Fibroblast of skin of right quadriceps (primary cell): ENCODE measurements around the gene LKAAEAR1.
"Not testable (repeated sequence)": the region's sequence is repeated elsewhere in the genome, so short reads cannot be mapped to it uniquely, and the experiment has no call there.

Experiments
- DNase-seq: peaks from one replicate; pipeline ENCODE4 v3.0.0-alpha.2; 2013

LKAAEAR1 gene, protein sequence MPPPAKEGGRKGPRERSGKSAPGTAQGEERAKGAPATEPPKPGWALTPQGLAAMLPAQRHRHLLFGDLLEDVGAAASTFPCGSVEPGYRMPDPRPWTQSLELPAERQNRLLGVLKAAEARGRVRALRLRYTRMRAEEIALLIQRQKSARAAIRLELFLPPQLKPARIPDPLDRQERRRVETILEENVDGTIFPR

DNA sequence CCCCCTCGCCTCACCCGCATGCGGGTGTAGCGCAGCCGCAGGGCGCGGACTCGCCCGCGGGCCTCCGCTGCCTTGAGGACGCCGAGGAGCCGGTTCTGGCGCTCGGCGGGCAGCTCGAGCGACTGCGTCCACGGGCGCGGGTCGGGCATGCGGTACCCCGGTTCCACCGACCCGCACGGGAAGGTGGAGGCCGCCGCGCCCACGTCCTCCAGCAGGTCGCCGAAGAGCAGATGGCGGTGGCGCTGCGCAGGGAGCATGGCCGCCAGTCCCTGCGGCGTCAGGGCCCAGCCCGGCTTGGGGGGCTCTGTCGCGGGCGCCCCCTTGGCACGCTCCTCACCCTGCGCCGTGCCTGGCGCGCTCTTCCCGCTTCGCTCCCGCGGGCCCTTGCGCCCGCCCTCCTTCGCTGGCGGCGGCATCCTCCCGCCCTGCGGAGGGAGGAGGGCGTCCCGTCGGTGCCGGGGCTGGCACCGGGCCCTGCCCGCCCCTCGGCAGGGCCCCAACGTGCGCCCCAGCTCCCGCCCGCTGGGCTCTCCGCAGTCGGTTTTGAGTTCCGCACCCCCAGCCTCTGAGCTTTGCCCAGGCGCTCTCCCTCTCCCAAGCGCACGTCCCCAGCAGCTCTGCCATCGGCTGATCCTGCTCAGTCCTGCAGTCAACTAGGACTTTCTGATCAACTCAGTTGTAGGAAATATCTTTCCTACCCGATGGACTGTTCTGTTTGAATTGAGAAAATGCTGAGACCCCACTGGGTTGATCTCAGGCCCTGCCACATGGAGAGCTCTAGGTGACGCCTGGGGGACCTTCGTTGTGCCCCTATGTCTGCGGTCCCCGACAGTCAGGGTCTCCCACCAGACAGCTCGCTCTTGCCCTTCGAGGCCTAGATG lies at the start of gene LKAAEAR1:
LKAAEAR1 (minus strand) TSS at position 595 of the 881 bp plus-strand sequence; CDS start at position 416, 179 bp downstream.
- no peak for DNase-seq

- no peak for DNase-seq
These were observed 47.2 kb upstream of the LKAAEAR1 start for GRCh38 chr20:64131406-64131805.

DNA sequence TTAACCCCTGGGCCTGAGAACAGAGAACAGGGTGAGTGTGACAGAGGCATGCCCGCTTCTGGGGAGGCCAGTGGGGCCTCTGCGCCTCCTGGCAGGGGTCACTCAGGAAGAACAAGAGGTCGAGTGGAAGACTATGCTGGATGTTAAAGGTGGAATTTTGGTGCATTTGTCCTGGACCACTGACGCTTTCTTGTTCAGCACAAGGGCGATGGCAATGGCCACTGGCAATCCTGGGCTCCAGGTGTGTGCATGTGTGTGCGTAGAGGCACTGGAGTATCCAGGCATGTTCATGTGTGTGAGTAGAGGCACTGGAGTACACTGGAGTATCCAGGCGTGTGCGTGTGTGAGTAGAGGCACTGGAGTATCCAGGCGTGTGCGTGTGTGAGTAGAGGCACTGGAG lies 46.7 kb upstream of the LKAAEAR1 start:
- DNase-seq: no peak

- no peak for DNase-seq
These were observed 46.1 kb upstream of the LKAAEAR1 start for GRCh38 chr20:64130271-64130670.

DNA sequence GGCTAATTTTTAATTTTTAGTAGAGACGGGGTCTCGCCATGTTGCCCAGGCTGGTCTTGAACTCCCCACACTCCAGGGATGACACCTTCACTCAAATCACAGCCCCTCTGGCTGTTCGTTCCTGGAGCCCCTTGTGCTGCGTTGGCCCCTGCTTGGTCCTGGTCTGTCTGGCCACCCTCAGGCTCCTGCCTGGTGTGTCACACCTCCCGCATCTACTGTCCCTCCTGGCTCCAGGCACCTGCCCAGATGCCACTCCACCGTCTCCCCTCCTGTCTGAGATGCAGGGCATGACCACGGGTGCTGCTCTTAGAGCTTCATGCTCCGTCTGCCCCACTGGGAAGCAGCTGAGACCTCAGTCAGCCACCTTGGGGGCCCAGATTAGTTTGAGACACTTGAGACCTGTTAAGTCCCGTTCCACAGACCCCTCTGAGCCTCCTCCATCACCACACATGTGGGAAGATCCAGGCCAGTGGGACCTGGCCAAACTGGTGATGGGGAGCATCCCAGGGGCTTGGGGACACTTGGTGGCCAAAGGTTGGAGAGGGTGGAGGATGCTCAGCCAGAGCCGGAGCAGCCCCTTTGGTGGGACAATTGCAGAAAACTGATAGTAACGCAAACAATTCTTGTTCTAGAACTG lies 45.1 kb upstream of the LKAAEAR1 start:
- DNase-seq: no peak

DNA sequence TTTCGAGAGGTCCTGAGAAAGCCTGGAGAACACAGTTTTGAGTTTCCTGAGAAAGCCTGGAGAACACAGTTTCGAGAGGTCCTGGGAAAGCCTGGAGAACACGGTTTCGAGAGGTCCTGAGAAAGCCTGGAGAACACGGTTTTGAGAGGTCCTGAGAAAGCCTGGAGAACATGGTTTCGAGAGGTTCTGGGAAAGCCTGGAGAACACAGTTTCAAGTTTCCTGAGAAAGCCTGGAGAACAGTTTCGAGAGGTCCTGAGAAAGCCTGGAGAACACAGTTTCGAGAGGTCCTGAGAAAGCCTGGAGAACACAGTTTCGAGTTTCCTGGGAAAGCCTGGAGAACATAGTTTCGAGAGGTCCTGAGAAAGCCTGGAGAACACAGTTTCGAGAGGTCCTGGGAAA lies 39.3 kb upstream of the LKAAEAR1 start:
- DNase-seq: not testable (repeated sequence)

DNA sequence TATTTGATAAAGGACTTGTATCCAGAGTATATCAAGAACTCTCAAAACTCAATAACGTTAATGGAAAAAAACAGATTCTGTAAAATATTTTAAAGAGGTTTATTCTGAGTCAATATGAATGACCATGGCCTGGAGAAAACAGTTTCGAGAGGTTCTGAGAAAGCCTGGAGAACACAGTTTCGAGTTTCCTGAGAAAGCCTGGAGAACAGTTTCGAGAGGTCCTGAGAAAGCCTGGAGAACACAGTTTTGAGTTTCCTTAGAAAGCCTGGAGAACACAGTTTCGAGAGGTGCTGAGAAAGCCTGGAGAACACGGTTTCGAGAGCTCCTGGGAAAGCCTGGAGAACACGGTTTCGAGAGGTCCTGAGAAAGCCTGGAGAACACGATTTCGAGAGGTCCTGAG lies 38.7 kb upstream of the LKAAEAR1 start:
- DNase-seq: not testable (repeated sequence)

- DNase-seq: no peak
These were observed 37.4 kb upstream of the LKAAEAR1 start for GRCh38 chr20:64121586-64121985.

DNA sequence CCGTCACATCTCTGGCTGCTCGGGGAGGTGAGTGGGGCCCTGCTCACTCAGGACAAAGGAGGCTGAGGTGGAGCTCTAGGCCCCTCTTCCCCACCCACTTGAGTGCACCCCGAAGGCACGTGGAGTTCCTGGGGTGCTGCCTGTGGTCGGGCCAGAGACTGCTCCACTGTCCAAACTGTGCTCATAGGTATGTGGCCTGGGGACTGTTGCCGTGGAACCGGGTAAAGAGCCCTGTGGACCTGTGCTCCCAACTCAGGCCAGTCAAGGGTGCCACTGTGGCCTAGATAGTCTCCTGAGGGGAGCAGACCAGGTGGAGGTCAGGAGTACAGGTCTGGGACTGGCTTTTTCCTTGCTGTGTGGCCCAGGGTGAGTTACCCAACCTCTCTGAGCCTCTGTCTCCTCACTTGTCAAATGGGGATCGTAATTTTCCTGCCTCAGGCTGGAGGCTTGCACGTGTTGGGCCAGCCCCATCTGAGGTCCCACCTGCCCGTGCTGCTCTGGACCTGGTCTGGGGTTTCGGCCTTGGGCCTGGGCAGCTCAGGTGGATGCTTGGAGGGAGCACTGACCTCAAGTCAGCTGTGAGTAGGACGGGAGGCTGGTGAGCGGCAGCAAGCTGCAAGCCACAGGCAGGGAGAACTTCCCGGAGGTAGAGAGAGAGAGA lies 35.6 kb upstream of the LKAAEAR1 start:
- DNase-seq: no peak

GRCh38 chr20:64119301-64119680 lies 35.1 kb upstream of the LKAAEAR1 start:
- DNase-seq: no peak

GRCh38 chr20:64117432-64117777 lies 33.2 kb upstream of the LKAAEAR1 start:
- DNase-seq: not testable (repeated sequence)

GRCh38 chr20:64116541-64117431 lies 32.6 kb upstream of the LKAAEAR1 start:
- DNase-seq: no peak

GRCh38 chr20:64116016-64116415 lies 31.8 kb upstream of the LKAAEAR1 start:
- DNase-seq: no peak

- DNase-seq: no peak
These were observed 31.1 kb upstream of the LKAAEAR1 start for GRCh38 chr20:64115171-64115911.

GRCh38 chr20:64114356-64114971 lies 30.3 kb upstream of the LKAAEAR1 start:
- DNase-seq: no peak

GRCh38 chr20:64113796-64114355 lies 29.7 kb upstream of the LKAAEAR1 start:
- DNase-seq: no peak

DNA sequence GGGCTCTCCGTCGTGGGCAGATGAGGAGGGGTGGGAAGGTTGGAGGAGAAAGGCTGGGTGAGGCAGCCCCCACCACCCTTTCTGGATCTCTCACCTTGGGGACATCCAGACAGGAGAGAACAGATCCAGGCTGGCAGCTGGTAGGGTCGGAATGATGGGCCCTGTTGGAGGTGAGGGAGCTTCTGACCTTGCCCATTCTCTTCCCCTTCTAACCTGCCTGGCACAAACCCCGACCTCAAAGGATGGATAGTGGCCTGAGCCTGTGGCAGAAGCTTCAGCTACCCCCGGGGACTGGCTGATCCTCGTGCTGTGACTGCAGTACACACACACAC lies 29.2 kb upstream of the LKAAEAR1 start:
- no peak for DNase-seq

DNA sequence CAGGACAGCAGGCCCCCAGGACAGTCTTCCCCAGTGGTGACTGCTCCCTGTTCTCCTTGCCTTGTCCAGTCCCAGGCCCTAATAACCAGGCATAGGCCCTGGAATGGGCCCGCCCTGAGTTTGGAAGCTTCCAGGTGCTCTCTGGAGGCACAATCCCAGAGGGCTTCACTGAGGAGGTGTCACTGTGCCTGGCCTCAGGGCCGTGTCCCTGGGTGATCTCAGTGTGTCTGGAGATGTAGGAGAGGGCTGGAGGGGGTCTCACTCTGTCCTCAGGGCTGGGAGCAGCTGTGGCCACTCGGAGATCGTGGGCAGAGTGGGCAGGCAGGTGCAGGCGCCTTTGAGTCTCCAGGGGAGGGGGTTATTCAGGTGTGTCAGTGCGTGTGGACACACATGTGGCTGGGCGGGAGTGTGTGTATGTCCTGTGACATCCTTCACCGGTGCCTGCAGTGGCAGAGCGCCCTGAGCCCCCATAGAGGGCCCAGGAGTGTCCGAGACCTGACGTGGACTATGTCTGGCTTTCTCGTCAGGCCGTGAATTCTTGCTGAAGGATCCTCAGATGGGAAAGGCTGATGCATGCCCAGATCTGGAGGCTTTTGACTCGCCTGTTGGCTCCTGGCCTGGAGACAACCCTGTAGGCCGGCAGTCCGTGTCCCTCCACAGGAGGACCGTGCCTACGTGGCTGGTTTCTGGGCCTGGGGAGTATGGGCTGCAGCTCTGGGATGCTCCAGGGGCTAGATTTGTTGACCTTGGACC lies 28.7 kb upstream of the LKAAEAR1 start:
- no peak for DNase-seq

- no peak for DNase-seq
These were observed 27.8 kb upstream of the LKAAEAR1 start for GRCh38 chr20:64111841-64112641.
